Measurements from ENCODE around the gene TNC. TPM values are rescaled to one million over a fixed set of nuclear protein-coding genes. Genes with fewer than 3 reads are reported as not detected.

The TNC gene
- total RNA-seq, 1 donor from 2014 or later = 52.9 TPM

GRCh38 chr9:115088860-115089259, 29.1 kb downstream of the TNC start:
- no peaks in the 10 kb centered on the region for H3K36me3 ChIP-seq
- no peaks in the 10 kb centered on the region for H3K27me3 ChIP-seq
- DNase-seq = no peak
- no peak overlapping the region for H3K4me3 ChIP-seq
- intact Hi-C loops (cut with DNase I) = no loop called here
- H3K4me1 ChIP-seq = no peaks in the 10 kb centered on the region
- H3K27ac ChIP-seq = no peak overlapping the region
- no peak for ATAC-seq
- no peak for TF ChIP-seq CTCF (IDR thresholded peaks at IDR 0.05)
- no peaks in the 10 kb centered on the region for H3K9me3 ChIP-seq

GRCh38 chr9:115086886-115087285, 31.1 kb downstream of the TNC start:
- Histone ChIP-seq H3K36me3 (no peaks in the 10 kb centered on the region), H3K4me1 (no peaks in the 10 kb centered on the region), H3K9me3 (no peaks in the 10 kb centered on the region), H3K4me3 (no peak overlapping the region), H3K27me3 (no peaks in the 10 kb centered on the region), H3K27ac (no peak overlapping the region)
- DNase-seq (no peak), ATAC-seq (no peak)
- intact Hi-C loops (cut with DNase I) = no loop called here
- no peak for TF ChIP-seq CTCF (IDR thresholded peaks at IDR 0.05)

GRCh38 chr9:115086461-115086860, 31.5 kb downstream of the TNC start:
- Histone ChIP-seq H3K4me1 (no peaks in the 10 kb centered on the region), H3K27me3 (no peaks in the 10 kb centered on the region), H3K9me3 (no peaks in the 10 kb centered on the region), H3K36me3 (no peaks in the 10 kb centered on the region), H3K27ac (no peak overlapping the region), H3K4me3 (no peak overlapping the region)
- ATAC-seq (peak; percentile 28), DNase-seq (no peak)
- TF ChIP-seq CTCF (IDR thresholded peaks at IDR 0.05) = no peak
- intact Hi-C loops (cut with DNase I) = no loop called here

GRCh38 chr9:115085773-115086377, 32.1 kb downstream of the TNC start:
- TF ChIP-seq CTCF (IDR thresholded peaks at IDR 0.05) = no peak
- no peak for ATAC-seq
- Histone ChIP-seq H3K27ac (no peak overlapping the region), H3K9me3 (no peaks in the 10 kb centered on the region), H3K4me1 (no peaks in the 10 kb centered on the region), H3K36me3 (no peaks in the 10 kb centered on the region), H3K27me3 (no peaks in the 10 kb centered on the region), H3K4me3 (no peak overlapping the region)
- intact Hi-C loops (cut with DNase I) = no loop called here
- DNase-seq = peak; percentile 52

GRCh38 chr9:115084709-115085108, 33.2 kb downstream of the TNC start:
- ATAC-seq = no peak

More at GRCh38 chr9:115084709-115085108, 33.2 kb downstream of the TNC start:
- H3K27ac ChIP-seq = no peak overlapping the region
- TF ChIP-seq CTCF (IDR thresholded peaks at IDR 0.05) = no peak
- intact Hi-C loops (cut with DNase I) = no loop called here
- H3K36me3 ChIP-seq = no peaks in the 10 kb centered on the region
- no peak overlapping the region for H3K4me3 ChIP-seq
- H3K9me3 ChIP-seq = no peaks in the 10 kb centered on the region
- DNase-seq = no peak
- H3K27me3 ChIP-seq = no peaks in the 10 kb centered on the region
- H3K4me1 ChIP-seq = no peaks in the 10 kb centered on the region

Data from upper lobe of right lung (tissue), 1 donor.